HEK293 (cell line): ENCODE results near the gene SLC26A8.

Experiments
- ZBTB20 ChIP-seq: fragments of 450-650 bp; formaldehyde crosslinking; IDR thresholded peaks from 2 replicates; pipeline ENCODE4 v1.5.1; 2016; ENCODE audit warnings: missing biosample characterization, missing genetic modification characterization
- ZNF610 ChIP-seq: fragments of 450-650 bp; formaldehyde crosslinking; IDR thresholded peaks from 2 replicates; pipeline ENCODE4 v1.5.1; 2016; ENCODE audit warnings: missing biosample characterization, missing genetic modification characterization, borderline replicate concordance
- ZNF639 ChIP-seq: fragments of 450-650 bp; formaldehyde crosslinking; IDR thresholded peaks from 2 replicates; pipeline ENCODE4 v1.5.1; 2016; ENCODE audit warnings: missing biosample characterization, missing genetic modification characterization
- ZNF670 ChIP-seq: fragments of 450-650 bp; formaldehyde crosslinking; IDR thresholded peaks from 2 replicates; pipeline ENCODE4 v1.5.1; 2016; ENCODE audit warnings: missing biosample characterization, missing genetic modification characterization, low read depth
- TF ChIP-seq, protein P1 (sequence below): fragments of 450-650 bp; formaldehyde crosslinking; IDR thresholded peaks from 2 replicates; pipeline ENCODE4 v1.5.1; 2016; ENCODE audit warnings: missing biosample characterization, missing genetic modification characterization
- TF ChIP-seq, protein P2 (sequence below): fragments of 450-650 bp; formaldehyde crosslinking; IDR thresholded peaks from 2 replicates; pipeline ENCODE4 v1.5.1; 2016; ENCODE audit warnings: missing biosample characterization, missing genetic modification characterization

GRCh38 chr6:35922139-35922554 is 102.3 kb downstream of the SLC26A8 start:
- TF ChIP-seq ZNF610 (tag by site-specific recombination): no peak
- TF ChIP-seq ZBTB20 (tag by site-specific recombination): no peak
- TF ChIP-seq ZNF670 (tag by site-specific recombination): no peak
- TF ChIP-seq, protein P1, sequence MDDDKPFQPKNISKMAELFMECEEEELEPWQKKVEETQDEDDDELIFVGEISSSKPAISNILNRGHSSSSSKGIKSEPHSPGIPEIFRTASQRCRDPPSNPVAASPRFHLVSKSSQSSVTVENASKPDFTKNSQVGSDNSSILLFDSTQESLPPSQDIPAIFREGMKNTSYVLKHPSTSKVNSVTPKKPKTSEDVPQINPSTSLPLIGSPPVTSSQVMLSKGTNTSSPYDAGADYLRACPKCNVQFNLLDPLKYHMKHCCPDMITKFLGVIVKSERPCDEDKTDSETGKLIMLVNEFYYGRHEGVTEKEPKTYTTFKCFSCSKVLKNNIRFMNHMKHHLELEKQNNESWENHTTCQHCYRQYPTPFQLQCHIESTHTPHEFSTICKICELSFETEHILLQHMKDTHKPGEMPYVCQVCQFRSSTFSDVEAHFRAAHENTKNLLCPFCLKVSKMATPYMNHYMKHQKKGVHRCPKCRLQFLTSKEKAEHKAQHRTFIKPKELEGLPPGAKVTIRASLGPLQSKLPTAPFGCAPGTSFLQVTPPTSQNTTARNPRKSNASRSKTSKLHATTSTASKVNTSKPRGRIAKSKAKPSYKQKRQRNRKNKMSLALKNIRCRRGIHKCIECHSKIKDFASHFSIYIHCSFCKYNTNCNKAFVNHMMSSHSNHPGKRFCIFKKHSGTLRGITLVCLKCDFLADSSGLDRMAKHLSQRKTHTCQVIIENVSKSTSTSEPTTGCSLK (tag by site-specific recombination): no peak
- TF ChIP-seq, protein P2, sequence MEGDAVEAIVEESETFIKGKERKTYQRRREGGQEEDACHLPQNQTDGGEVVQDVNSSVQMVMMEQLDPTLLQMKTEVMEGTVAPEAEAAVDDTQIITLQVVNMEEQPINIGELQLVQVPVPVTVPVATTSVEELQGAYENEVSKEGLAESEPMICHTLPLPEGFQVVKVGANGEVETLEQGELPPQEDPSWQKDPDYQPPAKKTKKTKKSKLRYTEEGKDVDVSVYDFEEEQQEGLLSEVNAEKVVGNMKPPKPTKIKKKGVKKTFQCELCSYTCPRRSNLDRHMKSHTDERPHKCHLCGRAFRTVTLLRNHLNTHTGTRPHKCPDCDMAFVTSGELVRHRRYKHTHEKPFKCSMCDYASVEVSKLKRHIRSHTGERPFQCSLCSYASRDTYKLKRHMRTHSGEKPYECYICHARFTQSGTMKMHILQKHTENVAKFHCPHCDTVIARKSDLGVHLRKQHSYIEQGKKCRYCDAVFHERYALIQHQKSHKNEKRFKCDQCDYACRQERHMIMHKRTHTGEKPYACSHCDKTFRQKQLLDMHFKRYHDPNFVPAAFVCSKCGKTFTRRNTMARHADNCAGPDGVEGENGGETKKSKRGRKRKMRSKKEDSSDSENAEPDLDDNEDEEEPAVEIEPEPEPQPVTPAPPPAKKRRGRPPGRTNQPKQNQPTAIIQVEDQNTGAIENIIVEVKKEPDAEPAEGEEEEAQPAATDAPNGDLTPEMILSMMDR (tag by site-specific recombination): no peak
- no peak for TF ChIP-seq ZNF639
